ENCODE results near the gene RTN4.

The RTN4 gene

GRCh38 chr2:54960164-54960563 lies 90.1 kb downstream of the RTN4 start:
- H3K4me3 ChIP-seq (ENCODE audit: low read depth, low read length), result no peak overlapping the region
- TF ChIP-seq, protein P1, sequence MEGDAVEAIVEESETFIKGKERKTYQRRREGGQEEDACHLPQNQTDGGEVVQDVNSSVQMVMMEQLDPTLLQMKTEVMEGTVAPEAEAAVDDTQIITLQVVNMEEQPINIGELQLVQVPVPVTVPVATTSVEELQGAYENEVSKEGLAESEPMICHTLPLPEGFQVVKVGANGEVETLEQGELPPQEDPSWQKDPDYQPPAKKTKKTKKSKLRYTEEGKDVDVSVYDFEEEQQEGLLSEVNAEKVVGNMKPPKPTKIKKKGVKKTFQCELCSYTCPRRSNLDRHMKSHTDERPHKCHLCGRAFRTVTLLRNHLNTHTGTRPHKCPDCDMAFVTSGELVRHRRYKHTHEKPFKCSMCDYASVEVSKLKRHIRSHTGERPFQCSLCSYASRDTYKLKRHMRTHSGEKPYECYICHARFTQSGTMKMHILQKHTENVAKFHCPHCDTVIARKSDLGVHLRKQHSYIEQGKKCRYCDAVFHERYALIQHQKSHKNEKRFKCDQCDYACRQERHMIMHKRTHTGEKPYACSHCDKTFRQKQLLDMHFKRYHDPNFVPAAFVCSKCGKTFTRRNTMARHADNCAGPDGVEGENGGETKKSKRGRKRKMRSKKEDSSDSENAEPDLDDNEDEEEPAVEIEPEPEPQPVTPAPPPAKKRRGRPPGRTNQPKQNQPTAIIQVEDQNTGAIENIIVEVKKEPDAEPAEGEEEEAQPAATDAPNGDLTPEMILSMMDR (IDR thresholded peaks at IDR 0.05; ENCODE audit: low read depth, low read length, missing control alignments), result no peak
- no peak for DNase-seq (ENCODE audit: low read depth)

DNA sequence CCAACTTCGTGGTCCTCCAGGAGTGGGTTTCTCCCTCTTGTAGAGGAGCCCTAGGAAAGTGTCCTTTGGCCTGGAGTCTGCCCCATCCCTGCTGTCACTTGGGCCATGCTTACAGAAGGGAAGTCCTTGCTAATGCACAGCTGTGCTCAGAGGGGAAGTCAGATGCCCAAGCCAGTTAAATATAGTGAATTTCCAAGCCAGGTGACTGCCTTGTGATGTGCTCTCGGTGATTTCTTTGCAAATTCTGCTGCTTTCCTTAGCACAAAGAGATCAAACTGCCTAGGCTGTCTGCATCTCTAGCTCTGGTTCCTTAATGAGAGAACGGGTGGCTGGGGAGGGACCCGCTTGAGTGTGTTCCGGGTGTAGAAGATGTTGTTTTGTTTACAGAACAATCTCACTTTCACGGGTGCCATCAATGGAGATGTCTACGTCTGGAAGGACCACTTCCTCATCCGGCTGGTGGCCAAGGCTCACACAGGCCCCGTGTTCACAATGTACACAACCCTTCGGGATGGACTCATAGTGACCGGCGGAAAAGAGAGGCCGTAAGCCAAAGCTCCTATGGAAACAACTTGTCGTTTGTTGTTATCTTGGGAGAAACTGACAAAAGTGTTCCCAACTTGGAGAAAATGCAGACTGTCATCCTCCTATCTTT lies 91.4 kb downstream of the RTN4 start:
- DNase-seq (ENCODE audit: low read depth), result no peak
- TF ChIP-seq, protein P1 (IDR thresholded peaks at IDR 0.05; ENCODE audit: low read depth, low read length, missing control alignments), result no peak
- no peak overlapping the region for H3K4me3 ChIP-seq (ENCODE audit: low read depth, low read length)

- DNase-seq (ENCODE audit: low read depth), result no peak
- TF ChIP-seq, protein P1 (IDR thresholded peaks at IDR 0.05; ENCODE audit: low read depth, low read length, missing control alignments), result no peak
- no peak overlapping the region for H3K4me3 ChIP-seq (ENCODE audit: low read depth, low read length)
Observed at GRCh38 chr2:54957321-54957999, 92.8 kb downstream of the RTN4 start.

GRCh38 chr2:54956111-54956627 lies 94.1 kb downstream of the RTN4 start:
- DNase-seq (ENCODE audit: low read depth), result no peak
- TF ChIP-seq, protein P1 (IDR thresholded peaks at IDR 0.05; ENCODE audit: low read depth, low read length, missing control alignments), result no peak
- no peak overlapping the region for H3K4me3 ChIP-seq (ENCODE audit: low read depth, low read length)

DNA sequence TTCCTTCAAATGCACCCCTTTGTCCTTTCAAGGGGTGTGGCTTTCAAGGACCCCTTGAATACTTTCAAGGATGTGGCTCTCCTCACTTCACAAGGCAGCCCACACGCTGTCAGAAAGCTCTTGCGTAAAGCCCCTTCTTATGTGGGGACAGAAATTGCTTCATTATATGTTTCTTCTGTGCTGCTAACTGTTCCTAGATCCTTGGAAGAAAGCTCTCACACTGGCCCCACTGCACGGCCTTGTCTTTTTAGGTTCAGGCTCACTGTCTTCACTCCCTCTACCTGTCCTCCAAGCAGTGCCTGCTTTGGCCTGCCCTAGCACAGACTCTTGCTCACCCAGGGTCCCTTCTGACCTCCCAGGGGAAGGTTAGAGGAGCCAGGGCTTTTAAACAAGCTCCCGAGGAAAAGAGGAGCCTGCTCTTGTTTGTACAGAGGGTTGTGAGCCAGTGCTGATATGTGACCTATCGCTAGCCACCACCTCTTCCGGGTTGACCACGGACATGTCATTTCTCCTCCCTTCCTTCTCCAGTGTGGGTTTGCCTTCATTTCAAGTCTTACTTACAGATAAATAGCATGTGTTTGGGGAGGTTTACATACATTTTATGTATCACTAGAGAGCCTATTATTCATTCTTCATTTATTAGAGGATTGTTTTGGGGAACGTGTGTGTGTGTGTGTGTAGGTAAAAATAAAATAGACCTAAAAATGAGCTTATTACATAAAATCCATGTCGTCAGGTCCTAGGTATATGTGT lies 94.7 kb downstream of the RTN4 start:
- TF ChIP-seq, protein P1 (IDR thresholded peaks at IDR 0.05; ENCODE audit: low read depth, low read length, missing control alignments), result no peak
- DNase-seq (ENCODE audit: low read depth), result no peak
- H3K4me3 ChIP-seq (ENCODE audit: low read depth, low read length), result no peak overlapping the region

GRCh38 chr2:54954705-54955357 lies 95.4 kb downstream of the RTN4 start:
- no peak for DNase-seq (ENCODE audit: low read depth)
- no peak overlapping the region for H3K4me3 ChIP-seq (ENCODE audit: low read depth, low read length)
- TF ChIP-seq, protein P1 (IDR thresholded peaks at IDR 0.05; ENCODE audit: low read depth, low read length, missing control alignments), result no peak

All from GM12864 (cell line).